NCI-H82 (cell line): ENCODE data around the gene FAAP100.
"Not testable (repeated sequence)": the region's sequence is repeated elsewhere in the genome, so short reads cannot be mapped to it uniquely, and the experiment has no call there.

Source experiments
- DNase-seq: peaks from one replicate; lab custom pipeline; 2025; lab: John Stamatoyannopoulos, UW

FAAP100 gene

GRCh38 chr17:81552244-81553017, at the start of gene FAAP100:
Gene FAAP100 (minus strand): TSS chr17:81552353. CDS start chr17:81552330, 23 bp downstream.
- DNase-seq = peak; percentile 88

DNA sequence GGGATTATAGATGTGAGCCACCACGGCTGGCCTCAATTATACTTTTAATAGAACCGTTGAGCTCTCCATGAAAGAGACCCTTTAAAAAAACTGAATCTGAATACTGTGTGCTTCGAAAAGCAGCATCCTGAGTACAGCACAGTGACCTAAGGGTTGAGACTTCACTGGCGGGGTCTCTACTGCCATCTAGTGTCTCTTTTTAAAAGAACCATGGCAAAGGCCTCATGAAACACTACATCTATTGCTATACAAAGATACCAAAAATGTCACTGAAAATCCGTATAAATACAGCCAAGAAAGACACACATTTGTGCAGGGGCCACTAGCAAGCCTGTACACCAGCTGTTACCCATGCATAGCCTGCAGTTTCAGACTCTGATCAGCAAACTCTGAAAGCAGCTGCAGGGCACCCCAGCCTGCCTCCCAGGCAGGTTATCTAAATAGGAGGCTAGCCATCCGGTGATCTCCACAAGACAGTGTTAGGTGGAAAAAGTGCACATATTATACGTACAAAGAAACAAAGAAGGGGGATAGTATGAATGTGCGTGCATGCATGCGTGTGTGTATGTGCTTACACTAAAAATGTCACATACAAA, 49.5 kb upstream of the FAAP100 start:
- DNase-seq = peak; percentile 69

DNA sequence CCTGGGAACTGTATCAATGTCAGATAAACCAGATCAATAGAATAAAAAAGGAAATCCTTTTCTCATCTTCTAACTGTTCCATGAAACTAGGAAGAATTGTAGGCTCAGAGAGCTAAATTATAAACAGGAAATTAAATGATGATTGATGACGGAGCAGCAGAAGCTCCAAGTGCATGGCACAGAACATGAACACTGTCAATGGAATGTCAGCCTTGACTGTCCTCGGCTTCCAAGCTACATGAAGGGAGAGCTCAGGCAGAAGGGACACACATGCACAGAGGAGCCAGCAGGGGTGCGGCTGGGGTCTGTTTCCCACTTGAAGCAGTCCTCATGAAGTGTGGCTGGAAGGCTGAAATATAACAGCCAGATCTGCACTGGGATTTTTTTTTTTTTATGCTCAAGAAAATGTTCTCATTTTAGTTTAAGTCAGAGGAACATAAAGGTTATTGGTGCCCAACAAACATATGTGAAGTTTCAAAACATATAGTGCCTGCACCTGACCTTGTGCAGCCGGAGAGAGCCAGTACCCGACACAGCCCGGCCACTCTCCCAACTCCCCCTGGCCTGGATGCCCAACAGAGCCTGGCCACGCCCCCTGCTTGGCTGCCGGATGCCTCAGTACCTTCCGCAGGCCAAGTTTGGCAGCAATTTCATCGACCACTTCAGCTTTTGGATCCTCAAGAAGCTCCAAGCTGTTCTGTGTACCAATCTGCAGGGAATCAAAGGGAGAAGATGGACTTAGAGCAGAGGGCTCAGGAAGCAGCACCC, 47.8 kb upstream of the FAAP100 start:
- DNase-seq = no peak

DNA sequence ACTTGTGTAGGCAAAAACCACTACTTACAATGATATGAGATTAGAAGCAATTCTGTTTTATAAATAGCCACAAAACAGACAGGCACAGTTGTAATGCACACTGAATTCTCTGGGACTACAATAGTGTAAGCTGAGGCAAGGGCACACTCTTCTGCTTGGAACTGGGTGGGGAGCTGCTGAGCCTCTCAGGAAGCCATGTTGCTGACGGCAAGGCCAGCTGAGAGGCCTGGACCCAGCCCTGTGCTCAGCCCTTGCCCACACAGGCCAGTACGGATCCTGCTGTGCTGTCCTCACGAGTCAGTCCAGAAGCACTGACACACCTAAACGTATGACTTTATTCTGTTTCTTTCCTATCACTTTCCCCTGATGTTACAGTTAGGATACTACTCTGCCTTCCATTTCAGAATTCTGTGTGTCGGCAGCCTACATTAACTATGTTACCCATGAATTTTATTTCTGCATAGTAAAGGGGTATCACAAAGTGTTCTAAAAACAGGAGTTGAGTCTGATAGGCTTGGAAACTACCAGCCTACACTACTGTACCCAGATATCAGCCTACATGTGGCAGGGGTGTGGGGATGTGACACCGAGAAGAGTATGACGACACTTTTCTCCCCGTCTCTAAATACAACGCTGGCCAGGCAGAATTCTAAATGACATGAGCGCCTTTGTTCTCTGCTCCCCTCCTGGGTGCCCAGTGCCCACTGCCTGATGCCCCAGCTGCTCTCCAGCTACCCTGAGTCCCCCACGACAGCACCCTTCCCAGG, 41.1 kb upstream of the FAAP100 start:
- no peak for DNase-seq

DNA sequence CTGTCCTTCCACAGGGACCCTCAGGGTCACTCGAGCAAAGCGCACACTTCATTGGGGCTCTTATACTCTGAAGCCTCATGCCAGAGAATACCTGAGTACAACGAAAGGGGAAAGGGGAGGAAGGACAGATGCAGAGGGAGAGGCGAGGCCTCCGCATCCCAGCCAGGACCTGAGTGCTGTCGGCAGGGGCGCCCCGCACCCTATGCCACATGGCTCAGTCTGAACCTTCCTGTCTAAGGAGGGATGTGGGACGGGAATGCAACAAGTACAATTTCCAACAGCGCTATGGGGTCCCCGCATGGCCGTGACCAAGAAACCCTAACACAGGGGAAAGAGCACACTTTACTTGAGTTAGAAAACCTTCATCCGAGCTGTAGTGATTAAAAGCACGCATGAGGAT, 39.8 kb upstream of the FAAP100 start:
- DNase-seq = no peak

DNA sequence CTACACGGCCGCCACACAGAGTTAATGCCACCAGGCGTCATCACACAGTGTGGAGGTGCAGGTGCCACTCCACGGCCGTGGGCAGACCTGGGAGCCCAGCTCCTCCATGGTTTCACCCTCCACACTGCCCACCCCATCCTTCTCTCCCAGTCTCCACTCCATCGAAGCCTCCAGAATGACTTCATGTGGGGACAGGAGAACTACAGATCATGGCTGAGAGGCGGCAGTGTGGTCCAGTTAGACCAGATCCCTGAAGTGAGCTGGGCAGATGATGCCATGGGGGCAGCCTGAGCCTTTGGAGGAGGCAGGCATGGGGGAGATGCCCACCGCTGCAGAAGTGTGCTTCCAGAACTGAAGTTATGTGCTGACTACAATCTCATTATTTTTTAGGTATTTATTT, 38.0 kb upstream of the FAAP100 start:
- no peak for DNase-seq

- no peak for DNase-seq
Observed at GRCh38 chr17:81589612-81590011, 37.5 kb upstream of the FAAP100 start.

GRCh38 chr17:81586096-81586495, 33.9 kb upstream of the FAAP100 start:
- no peak for DNase-seq

DNA sequence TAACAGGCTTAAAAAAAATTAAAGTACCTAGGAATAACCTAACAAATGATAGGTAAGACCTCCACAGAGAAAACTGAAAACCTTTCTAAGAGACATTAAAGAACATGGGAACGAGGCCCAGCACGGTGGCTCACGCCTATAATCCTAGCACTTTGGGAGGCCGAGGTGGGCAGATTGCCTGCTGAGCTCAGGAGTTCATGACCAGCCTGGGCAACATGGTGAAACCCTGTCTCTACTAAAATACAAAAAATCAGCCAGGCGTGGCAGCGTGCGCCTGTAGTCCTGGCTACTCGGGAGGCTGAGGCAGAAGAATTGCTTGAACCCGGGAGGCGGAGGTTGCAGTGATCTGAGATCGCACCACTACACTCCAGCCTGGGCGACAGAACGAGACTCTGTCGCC, 32.6 kb upstream of the FAAP100 start:
- not testable (repeated sequence) for DNase-seq

DNA sequence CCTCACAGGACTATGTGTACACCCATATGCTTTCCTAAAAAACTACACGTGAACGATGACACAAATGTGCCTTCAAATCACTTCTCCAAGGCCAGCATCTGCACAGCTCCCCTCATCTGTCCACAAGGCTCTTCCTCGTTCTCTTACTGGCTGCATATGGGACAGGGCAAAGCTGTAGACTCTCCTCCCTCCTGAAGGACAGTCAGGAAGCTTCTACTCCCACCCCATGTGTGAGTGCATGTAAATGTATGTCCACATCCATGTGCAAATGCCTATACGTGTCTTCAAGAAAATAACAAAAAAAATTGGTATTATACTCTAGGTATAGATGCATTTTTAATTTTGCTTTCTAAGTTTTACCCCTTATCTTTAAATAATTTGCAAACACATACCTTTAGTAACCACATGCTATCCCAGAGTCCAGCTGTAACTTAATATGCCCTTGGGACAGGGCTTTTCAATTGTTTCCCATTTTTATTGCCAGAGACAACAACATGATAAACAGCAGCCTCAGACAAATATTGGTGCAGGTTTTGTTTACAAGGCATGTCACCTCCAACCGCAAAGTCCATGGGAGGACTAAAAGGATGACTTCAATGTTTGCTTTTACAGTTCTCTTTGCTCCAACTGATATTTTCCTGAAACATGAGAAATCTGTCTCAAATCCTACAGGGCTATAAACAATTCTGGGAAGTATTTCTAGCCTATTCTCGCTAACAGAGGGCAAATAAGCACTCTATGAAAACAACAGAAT, 31.6 kb upstream of the FAAP100 start:
- DNase-seq = no peak

DNA sequence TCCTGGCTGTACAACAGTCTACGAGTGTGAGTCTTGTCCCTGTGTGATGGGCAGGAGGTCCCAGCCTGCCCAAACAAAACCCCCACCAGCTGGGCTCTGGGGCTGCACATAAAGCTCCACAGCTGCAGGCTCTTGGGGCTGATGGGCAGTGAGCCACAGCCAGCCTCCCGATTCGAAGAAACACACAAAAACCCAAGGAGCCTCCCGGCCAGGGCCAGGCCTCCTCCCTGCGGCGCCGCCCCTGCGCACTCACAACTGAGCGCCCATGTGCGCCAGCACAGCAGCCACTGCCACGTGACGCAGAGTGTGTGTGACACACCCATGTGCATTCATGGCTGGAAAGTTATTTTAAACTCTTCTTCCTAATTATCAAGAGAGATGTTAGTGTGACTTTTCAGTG, 30.6 kb upstream of the FAAP100 start:
- no peak for DNase-seq

DNA sequence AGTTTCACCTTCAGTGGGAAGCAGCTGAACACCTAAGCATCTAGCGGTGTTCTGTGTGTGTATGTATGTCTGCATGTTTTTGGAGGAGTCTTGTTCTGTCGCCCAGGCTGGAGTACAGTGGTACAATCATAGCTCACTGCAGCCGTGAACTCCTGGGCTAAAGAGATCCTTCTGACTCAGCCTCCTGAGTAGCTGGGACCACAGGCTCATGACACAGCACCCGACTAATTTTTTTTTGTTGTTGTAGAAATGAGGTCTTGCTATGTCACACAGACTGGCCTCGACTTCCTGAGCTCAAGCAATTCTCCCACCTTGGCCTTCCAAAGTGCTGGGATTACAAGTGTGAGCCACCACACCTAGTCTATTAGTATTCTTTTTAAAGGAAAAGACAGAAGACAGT, 30.2 kb upstream of the FAAP100 start:
- no peak for DNase-seq

GRCh38 chr17:81581758-81582157, 29.6 kb upstream of the FAAP100 start:
- no peak for DNase-seq

DNA sequence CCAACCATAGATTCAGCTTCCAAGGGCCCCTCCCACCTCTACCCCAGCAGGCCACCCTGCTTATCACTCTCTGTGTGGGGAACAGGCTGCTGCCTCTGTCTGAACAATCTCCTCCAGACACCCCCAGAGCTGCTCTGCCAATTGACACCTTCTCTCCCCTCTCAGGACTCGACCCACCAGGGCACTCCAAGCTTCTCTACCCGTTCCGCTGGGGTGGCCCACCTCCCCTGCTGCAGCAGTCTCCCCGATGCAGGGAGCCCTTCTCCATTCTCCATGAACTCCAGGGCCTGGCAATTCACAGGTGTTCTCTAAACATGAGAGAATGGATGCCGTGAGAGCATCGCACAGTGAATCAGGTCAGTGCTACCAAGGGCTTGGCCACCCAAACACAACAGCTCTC, 28.3 kb upstream of the FAAP100 start:
- DNase-seq = no peak

- DNase-seq = no peak
Observed at GRCh38 chr17:81579821-81580321, 27.7 kb upstream of the FAAP100 start.

- DNase-seq = no peak
Observed at GRCh38 chr17:81579298-81579697, 27.1 kb upstream of the FAAP100 start.

DNA sequence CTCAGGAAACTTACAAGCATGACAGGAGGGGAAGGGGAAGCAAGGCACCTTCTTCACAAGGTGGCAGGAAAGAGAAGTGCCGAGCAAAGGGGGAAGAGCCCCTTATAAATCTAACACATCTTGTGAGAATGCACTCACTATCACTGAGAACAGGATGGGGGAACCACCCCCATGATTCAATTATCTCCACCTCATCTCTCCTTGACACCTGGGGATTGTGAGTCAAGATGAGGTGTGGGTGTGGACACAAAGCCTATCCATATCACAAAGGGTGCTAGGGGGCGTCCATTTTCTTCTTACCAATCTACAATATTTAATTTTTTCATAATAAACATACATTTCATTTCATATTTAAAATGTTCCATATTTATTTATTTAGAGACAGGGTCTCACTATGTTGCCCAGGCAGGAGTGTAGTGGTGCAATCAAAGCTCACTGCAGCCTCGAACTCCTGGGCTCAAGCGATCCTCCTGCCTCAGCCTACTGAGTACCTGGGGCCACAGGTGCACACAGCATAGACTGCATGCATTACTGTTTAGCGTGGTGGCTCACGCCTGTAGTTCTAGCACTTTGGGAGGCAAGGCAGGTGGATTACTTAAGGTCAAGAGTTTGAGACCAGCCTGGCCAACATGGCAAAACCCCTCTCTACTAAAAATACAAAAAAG, 26.5 kb upstream of the FAAP100 start:
- no peak for DNase-seq

DNA sequence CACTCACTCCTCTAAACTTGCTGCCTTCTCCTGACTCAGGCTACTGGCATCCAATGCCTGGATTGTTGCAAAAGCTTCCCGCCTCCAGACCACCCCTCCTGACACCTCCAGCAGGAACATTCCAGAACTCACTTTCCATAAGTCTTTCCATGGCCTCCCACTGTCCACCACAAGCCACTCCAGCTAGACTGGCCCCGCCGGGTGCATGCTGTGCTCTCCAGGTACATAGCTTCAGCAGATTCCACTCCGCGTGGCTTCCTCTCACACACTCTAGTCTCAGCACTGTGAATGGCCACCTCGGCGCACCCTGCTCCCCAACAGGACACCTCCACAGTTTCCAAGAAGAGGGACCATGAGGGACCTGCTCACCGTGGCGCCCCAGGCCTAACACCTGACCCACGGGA, 25.9 kb upstream of the FAAP100 start:
- DNase-seq = no peak

DNA sequence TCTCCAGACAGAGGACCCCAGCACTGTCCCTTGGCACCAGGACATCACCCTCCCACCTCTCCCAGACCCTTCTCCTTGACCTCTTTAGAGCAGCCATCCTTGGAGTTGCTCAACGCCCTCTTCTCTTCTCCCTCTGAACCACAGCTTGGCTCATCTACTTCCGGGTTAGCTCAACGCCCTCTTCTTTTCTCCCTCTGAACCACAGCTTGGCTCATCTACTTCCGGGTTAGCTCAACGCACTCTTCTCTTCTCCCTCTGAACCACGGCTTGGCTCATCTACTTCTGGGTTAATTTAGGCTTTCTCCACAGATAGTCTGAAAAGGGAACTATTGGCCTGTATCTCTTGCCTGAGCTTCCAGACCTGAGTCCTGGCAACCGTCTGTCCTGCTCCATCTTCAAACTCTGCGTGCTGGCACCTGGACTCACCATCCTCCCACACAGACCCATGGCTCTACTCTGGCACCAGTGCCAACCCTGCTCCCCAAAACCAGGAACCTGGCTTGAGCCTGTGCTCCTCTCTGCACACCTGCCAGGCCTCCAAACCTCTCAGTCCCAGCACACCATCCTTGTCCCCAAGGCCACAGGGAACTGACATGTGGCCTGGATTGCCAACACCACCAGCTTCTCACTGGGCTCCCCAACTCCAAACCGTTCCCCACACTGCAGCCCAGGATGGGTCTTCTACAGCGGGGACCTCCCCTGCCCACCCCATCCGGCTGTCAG, 25.3 kb upstream of the FAAP100 start:
- no peak for DNase-seq

DNA sequence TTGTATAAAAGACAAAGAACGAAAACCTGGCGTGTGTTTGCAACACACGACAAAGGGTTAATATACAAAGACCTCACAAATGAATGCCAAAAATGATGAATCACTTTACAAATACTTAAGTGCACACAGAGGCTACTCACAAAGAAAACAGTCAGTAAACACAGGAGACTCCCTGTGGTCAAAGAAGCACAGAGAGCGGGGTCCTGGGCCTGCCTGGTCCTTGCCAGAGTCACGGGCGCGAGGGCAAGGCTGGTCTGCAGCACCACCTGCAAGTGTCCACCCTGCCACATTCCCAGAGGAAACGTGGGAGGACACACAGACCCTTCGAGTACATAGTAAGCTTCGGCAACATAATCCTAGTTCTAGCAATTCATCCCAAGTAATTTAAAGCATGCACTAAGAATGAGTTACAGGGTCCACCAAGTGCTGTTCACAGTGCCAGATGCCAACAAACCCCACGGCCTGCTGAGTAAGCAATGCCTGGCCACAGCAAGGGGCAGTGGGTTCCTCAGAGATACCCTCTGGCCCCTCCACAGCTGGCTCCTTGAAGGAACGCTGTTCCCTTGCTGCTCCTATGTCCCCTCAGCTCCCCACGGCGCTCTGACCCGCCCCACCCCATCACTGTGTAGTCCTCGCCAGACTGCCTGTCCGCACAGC, 24.6 kb upstream of the FAAP100 start:
- no peak for DNase-seq
